ENCODE data around the gene LRRC49.

The LRRC49 gene

GRCh38 chr15:71054286-71054952, 161.8 kb downstream of the LRRC49 start:
- H3K27ac ChIP-seq: peak overlapping the region; percentile 66

GRCh38 chr15:71055461-71055860, 162.8 kb downstream of the LRRC49 start:
- peak overlapping the region; percentile 66 for H3K27ac ChIP-seq
- TF ChIP-seq CTCF (conservative IDR thresholded peaks at IDR 0.05): no peak

More at GRCh38 chr15:71054286-71054952, 161.8 kb downstream of the LRRC49 start:
- TF ChIP-seq CTCF (conservative IDR thresholded peaks at IDR 0.05): no peak

- TF ChIP-seq CTCF (conservative IDR thresholded peaks at IDR 0.05): no peak
- no peak overlapping the region for H3K27ac ChIP-seq
These were observed 163.5 kb downstream of the LRRC49 start for GRCh38 chr15:71056111-71056510.

GRCh38 chr15:71057143-71057542, 164.5 kb downstream of the LRRC49 start:
- no peak for TF ChIP-seq CTCF (conservative IDR thresholded peaks at IDR 0.05)
- no peak overlapping the region for H3K27ac ChIP-seq

- no peak overlapping the region for H3K27ac ChIP-seq
- no peak for TF ChIP-seq CTCF (conservative IDR thresholded peaks at IDR 0.05)
These were observed 165.0 kb downstream of the LRRC49 start for GRCh38 chr15:71057581-71057980.

- H3K27ac ChIP-seq: no peak overlapping the region
- TF ChIP-seq CTCF (conservative IDR thresholded peaks at IDR 0.05): no peak
These were observed 168.4 kb downstream of the LRRC49 start for GRCh38 chr15:71060983-71061382.

GRCh38 chr15:71066983-71067382, 174.4 kb downstream of the LRRC49 start:
- no peak overlapping the region for H3K27ac ChIP-seq
- TF ChIP-seq CTCF (conservative IDR thresholded peaks at IDR 0.05): no peak
